ENCODE measurements around the gene KRTAP10-1. TPM values are rescaled to one million over a fixed set of nuclear protein-coding genes. Genes with fewer than 3 reads are reported as not detected.

KRTAP10-1 gene
- total RNA-seq, 3 donors from 2014 or later: not detected

- Histone ChIP-seq H3K36me3 (ENCODE audit: low read depth) (no peaks in the 10 kb centered on the region), H3K4me1 (ENCODE audit: low read depth) (no peaks in the 10 kb centered on the region), H3K4me3 (no peak overlapping the region), H3K9me3 (no peaks in the 10 kb centered on the region)
- TF ChIP-seq, protein P1, sequence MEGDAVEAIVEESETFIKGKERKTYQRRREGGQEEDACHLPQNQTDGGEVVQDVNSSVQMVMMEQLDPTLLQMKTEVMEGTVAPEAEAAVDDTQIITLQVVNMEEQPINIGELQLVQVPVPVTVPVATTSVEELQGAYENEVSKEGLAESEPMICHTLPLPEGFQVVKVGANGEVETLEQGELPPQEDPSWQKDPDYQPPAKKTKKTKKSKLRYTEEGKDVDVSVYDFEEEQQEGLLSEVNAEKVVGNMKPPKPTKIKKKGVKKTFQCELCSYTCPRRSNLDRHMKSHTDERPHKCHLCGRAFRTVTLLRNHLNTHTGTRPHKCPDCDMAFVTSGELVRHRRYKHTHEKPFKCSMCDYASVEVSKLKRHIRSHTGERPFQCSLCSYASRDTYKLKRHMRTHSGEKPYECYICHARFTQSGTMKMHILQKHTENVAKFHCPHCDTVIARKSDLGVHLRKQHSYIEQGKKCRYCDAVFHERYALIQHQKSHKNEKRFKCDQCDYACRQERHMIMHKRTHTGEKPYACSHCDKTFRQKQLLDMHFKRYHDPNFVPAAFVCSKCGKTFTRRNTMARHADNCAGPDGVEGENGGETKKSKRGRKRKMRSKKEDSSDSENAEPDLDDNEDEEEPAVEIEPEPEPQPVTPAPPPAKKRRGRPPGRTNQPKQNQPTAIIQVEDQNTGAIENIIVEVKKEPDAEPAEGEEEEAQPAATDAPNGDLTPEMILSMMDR (IDR thresholded peaks at IDR 0.05): no peak
- ATAC-seq (no peak), DNase-seq (peak in 1 of 3 donors; percentile 31)
- intact Hi-C loops (cut with DNase I, micrococcal nuclease): no loop called here
Observed at GRCh38 chr21:44518686-44519085, 21.3 kb downstream of the KRTAP10-1 start.

DNA sequence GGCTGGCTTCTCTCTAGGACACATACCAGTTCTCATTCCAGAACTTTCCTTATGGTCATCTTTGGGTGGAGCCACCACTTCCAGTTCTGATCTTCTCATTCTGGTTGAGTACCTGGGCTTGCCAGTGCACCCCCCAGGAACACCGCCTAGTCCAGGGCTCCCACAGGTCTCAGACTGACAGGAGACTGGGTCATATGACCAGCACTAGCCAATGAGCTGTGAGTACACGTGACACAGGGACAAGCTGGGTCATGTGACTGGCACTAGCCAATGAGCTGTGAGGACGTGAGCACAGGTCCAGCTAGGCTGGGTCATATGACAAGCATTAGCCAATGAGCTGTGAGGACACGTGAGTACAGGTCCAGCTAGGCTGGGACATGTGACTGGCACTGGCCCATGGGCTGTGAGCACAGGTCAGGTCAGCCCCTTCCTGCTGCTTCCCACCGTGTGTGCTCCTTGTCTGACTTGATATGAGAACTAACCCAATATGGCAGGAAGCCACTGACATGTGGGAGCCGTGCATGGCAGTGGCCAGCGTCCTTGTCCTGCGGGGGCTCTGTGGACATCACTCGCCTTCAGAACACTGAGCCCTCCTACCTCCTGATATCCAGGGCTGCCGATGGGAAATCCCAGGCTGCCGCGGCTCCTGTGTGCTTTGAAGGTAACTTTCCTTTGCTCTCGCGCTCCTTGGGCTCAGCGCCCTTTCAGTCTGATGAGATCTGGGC lies 22.7 kb downstream of the KRTAP10-1 start:
- Histone ChIP-seq H3K4me3 (no peak overlapping the region), H3K36me3 (ENCODE audit: low read depth) (no peaks in the 10 kb centered on the region), H3K4me1 (ENCODE audit: low read depth) (no peaks in the 10 kb centered on the region), H3K9me3 (no peaks in the 10 kb centered on the region)
- ATAC-seq (peak; percentile 18), DNase-seq (peak in 2 of 3 donors; percentile 10 to 31)
- TF ChIP-seq, protein P1 (IDR thresholded peaks at IDR 0.05): no peak
- intact Hi-C loops (cut with DNase I, micrococcal nuclease): no loop called here

DNA sequence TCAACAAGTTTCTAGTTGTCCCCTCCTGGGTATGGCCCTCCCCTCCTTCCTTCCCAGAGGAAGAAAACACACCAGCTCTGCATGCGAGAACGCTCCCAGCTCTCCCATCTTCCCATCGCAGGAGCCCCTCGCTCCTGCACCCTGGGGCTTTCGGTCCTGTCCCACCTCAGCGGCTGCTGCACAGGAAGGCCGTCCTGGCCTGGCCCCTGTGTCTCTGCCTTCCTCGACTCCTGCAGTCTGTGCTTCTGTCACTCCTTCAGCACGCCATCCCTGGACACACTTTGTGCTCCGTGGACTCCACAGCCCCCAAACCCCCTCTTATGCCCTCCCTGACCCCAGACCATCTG lies 23.2 kb downstream of the KRTAP10-1 start:
- ATAC-seq: no peak
- TF ChIP-seq, protein P1 (IDR thresholded peaks at IDR 0.05): no peak
- H3K9me3 ChIP-seq: no peaks in the 10 kb centered on the region

DNA sequence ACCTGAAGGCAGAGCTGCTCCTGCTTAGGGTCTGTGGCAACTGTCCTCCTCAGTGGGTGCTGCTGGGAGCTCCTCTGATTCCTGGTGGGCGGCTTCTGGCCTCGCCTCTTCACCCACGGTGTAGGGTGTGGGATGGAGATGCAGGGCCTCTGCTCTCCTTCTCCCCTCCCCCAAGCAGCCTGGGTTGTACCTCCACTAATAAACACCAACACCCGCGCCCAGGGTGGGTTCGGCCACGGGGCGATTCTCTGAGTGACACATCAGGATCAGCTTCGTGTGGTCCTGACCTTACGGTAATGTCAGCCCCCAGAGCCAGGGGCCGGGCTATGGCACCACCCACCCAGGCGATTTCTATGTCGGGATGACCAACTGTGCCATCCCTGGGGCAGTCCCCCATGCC lies 23.7 kb downstream of the KRTAP10-1 start:
- TF ChIP-seq, protein P1 (IDR thresholded peaks at IDR 0.05): no peak

More for the DNA sequence above, 23.2 kb downstream of the KRTAP10-1 start:
- intact Hi-C loops (cut with DNase I, micrococcal nuclease): no loop called here
- DNase-seq: peak in 1 of 3 donors; percentile 1
- H3K36me3 ChIP-seq (ENCODE audit: low read depth): no peaks in the 10 kb centered on the region
- no peak overlapping the region for H3K4me3 ChIP-seq
- no peaks in the 10 kb centered on the region for H3K4me1 ChIP-seq (ENCODE audit: low read depth)

DNA sequence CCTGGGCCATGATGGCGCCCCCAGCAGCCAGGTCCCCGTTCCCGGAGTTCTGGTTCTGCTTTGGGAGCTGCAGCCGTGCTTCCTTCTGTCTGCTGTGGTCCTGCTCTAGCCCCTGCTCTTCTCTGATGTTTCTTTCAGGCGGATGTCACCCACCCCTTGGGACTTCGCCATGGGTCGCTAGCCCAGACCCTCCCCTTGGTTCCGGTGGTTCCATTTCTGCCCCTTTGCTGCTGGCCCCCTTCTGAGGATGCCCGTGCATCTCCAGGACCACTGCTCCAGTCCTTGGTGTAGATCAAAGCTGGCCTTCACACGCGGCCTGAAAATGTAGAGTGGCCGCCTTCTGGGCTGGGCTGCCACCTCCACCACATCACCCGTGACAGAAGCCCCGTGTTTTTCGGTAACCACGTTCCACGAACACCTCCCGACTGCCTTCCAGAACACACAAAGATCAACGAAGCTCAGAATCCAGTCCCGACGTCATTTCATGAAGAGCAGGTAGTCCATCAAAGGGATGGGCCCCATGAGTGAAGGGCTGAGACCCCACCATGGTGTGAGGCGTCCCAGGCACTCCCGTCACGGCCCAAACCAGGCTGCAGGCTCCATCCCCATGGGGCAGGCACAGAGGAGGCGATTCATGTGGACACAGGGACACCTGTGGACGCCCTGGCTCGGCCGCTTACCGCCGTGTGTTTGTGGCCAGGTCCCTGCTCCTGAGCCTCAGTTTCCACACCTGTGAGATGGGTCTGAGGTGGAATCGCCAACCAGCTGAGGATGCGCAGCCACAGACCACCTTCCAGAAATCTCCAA lies 24.4 kb downstream of the KRTAP10-1 start:
- TF ChIP-seq, protein P1 (IDR thresholded peaks at IDR 0.05): no peak
- DNase-seq: peak in 1 of 3 donors; percentile 13
- peaks cover 2% of the 10 kb centered on the region for H3K4me1 ChIP-seq (ENCODE audit: low read depth)
- no peaks in the 10 kb centered on the region for H3K36me3 ChIP-seq (ENCODE audit: low read depth)
- intact Hi-C loops (cut with DNase I, micrococcal nuclease): no loop called here
- no peak overlapping the region for H3K4me3 ChIP-seq
- ATAC-seq: no peak
- no peaks in the 10 kb centered on the region for H3K9me3 ChIP-seq

More for the DNA sequence above, 23.7 kb downstream of the KRTAP10-1 start:
- H3K4me3 ChIP-seq: no peak overlapping the region
- DNase-seq: peak in 1 of 3 donors; percentile 5
- H3K36me3 ChIP-seq (ENCODE audit: low read depth): no peaks in the 10 kb centered on the region
- ATAC-seq: no peak
- H3K9me3 ChIP-seq: no peaks in the 10 kb centered on the region
- intact Hi-C loops (cut with DNase I, micrococcal nuclease): no loop called here
- no peaks in the 10 kb centered on the region for H3K4me1 ChIP-seq (ENCODE audit: low read depth)

Data from mucosa of descending colon (tissue), 3 donors.